ENCODE measurements around the gene CMSS1.
"Not testable (repeated sequence)": the region's sequence is repeated elsewhere in the genome, so short reads cannot be mapped to it uniquely, and the experiment has no call there.

The CMSS1 gene

GRCh38 chr3:100083209-100083608 is 265.5 kb downstream of the CMSS1 start:
- DNase-seq (ENCODE audit: low read depth), result no peak

- DNase-seq (ENCODE audit: low read depth), result no peak
Observed at GRCh38 chr3:100084100-100084806, 266.6 kb downstream of the CMSS1 start.

- no peak for DNase-seq (ENCODE audit: low read depth)
Observed at GRCh38 chr3:100086401-100086800, 268.7 kb downstream of the CMSS1 start.

GRCh38 chr3:100087198-100087597 is 269.5 kb downstream of the CMSS1 start:
- DNase-seq (ENCODE audit: low read depth), result no peak

GRCh38 chr3:100088735-100089368 is 271.2 kb downstream of the CMSS1 start:
- DNase-seq (ENCODE audit: low read depth), result no peak

GRCh38 chr3:100089812-100090668 is 272.4 kb downstream of the CMSS1 start:
- no peak for DNase-seq (ENCODE audit: low read depth)

- DNase-seq (ENCODE audit: low read depth), result no peak
Observed at GRCh38 chr3:100090669-100091005, 273.0 kb downstream of the CMSS1 start.

- no peak for DNase-seq (ENCODE audit: low read depth)
Observed at GRCh38 chr3:100093831-100094230, 276.2 kb downstream of the CMSS1 start.

- not testable (repeated sequence) for DNase-seq (ENCODE audit: low read depth)
Observed at GRCh38 chr3:100096286-100096685, 278.6 kb downstream of the CMSS1 start.

GRCh38 chr3:100096866-100097265 is 279.2 kb downstream of the CMSS1 start:
- DNase-seq (ENCODE audit: low read depth), result no peak

- no peak for DNase-seq (ENCODE audit: low read depth)
Observed at GRCh38 chr3:100097919-100098783, 280.5 kb downstream of the CMSS1 start.

- no peak for DNase-seq (ENCODE audit: low read depth)
Observed at GRCh38 chr3:100098784-100099070, 281.1 kb downstream of the CMSS1 start.

GRCh38 chr3:100099621-100100020 is 282.0 kb downstream of the CMSS1 start:
- no peak for DNase-seq (ENCODE audit: low read depth)

GRCh38 chr3:100100425-100100824 is 282.8 kb downstream of the CMSS1 start:
- no peak for DNase-seq (ENCODE audit: low read depth)

- no peak for DNase-seq (ENCODE audit: low read depth)
Observed at GRCh38 chr3:100102757-100103156, 285.1 kb downstream of the CMSS1 start.

GRCh38 chr3:100103558-100104441 is 286.1 kb downstream of the CMSS1 start:
- no peak for DNase-seq (ENCODE audit: low read depth)

GRCh38 chr3:100104442-100104798 is 286.8 kb downstream of the CMSS1 start:
- no peak for DNase-seq (ENCODE audit: low read depth)

- no peak for DNase-seq (ENCODE audit: low read depth)
Observed at GRCh38 chr3:100104817-100105413, 287.3 kb downstream of the CMSS1 start.

GRCh38 chr3:100105501-100105900 is 287.8 kb downstream of the CMSS1 start:
- no peak for DNase-seq (ENCODE audit: low read depth)

- DNase-seq (ENCODE audit: low read depth), result no peak
Observed at GRCh38 chr3:100106094-100106493, 288.4 kb downstream of the CMSS1 start.
